DMS153 treated with DMSO at 0.1 percent for 48 hours (cell line): Measurements from ENCODE around the gene GSK3B.

ENCODE experiments used
- DNase-seq: peaks from one replicate; lab custom pipeline; 2025; ENCODE audit not compliant: unreplicated experiment; lab: John Stamatoyannopoulos, UW

Gene GSK3B

DNA sequence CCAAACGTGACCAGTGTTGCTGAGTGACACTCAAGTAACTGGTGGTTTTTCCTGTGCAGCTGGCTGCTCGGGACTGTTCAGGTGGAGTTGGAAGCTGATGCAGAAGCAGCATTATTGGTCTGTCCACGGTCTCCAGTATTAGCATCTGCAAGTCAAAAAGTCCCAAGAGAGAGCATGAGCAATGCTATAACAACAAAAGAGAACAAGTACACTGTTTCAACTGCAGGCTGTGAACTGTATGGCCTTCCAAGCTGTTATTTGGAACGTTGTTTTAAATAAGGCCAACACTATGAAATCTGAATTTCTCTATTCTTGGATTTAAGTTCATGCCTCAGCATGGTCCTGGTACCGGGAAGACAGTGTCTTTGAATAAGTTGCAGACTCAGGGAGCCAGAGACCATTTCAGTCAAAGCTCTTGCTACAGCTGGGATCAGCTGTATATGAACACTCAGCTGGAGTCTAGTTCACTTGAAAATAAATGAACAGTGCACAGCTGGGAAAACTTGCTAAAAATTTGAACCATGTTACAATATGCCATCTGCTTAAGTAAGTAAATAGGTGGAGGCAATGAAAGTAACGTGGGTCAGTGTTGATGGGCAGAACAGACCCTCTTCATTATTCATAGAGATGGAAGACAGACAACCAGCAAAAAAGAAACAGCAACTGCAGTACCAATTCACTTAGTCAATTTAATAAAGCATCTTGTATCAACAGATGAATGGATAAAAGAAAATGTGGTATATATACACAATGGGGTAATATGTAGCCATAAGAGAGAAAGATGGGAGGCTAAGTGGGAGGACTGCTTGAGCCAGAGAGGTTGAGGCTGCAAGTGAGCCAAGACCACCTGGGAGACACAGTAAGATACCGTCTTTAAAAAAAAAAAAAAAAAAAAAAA is 267.3 kb downstream of the GSK3B start:
- no peak for DNase-seq

DNA sequence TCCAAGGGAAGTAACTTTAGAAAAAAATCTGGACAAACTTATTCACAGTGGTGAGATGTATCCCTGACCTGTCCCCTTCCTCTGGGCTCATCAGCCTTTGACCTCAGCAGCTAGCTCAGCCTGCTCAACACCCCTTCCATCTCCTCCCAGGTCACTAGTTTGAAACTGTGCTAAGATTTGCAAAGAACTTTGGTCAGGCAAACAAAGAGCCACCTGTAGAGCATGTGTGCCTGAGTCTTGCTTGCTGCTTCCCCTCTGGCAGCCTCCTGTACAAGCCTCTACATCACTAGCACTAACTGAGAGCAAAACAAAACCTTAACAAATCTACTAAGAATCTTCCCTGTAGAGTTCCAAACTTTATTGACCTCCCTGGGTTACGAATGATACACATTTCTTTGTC is 268.4 kb downstream of the GSK3B start:
- DNase-seq = no peak

- no peak for DNase-seq
These were observed 274.4 kb downstream of the GSK3B start for GRCh38 chr3:119819806-119820205.

DNA sequence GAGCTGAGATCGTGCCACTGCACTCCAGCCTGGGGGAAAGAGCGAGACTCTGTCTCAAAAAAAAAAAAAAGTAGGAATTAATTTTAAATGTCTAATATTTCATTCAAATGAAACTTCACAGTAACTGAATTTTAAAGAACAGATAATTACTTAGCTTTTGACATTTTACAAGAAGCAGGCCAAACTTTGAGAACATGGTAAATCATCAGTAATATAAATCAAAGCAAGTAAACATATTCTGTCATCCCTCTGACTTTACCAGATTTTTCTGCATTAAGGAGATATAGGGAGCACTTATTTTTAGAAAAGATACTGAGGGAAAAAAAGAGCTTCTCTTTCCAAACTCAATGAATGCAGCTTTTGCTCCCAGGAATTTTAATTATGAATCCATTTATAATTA is 275.3 kb downstream of the GSK3B start:
- DNase-seq = no peak

GRCh38 chr3:119817583-119818363 is 276.5 kb downstream of the GSK3B start:
- DNase-seq = no peak

DNA sequence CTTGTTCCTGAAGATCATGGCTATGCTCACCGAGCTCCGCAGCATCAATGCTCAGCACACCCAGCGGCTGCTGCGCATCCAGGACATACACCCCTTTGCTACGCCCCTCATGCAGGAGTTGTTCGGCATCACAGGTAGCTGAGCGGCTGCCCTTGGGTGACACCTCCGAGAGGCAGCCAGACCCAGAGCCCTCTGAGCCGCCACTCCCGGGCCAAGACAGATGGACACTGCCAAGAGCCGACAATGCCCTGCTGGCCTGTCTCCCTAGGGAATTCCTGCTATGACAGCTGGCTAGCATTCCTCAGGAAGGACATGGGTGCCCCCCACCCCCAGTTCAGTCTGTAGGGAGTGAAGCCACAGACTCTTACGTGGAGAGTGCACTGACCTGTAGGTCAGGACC is 277.2 kb downstream of the GSK3B start:
- DNase-seq = no peak

- no peak for DNase-seq
These were observed 278.5 kb downstream of the GSK3B start for GRCh38 chr3:119815716-119816115.

GRCh38 chr3:119812491-119813058 is 281.7 kb downstream of the GSK3B start:
- no peak for DNase-seq

GRCh38 chr3:119810018-119810435 is 284.2 kb downstream of the GSK3B start:
- peak; percentile 55 for DNase-seq

DNA sequence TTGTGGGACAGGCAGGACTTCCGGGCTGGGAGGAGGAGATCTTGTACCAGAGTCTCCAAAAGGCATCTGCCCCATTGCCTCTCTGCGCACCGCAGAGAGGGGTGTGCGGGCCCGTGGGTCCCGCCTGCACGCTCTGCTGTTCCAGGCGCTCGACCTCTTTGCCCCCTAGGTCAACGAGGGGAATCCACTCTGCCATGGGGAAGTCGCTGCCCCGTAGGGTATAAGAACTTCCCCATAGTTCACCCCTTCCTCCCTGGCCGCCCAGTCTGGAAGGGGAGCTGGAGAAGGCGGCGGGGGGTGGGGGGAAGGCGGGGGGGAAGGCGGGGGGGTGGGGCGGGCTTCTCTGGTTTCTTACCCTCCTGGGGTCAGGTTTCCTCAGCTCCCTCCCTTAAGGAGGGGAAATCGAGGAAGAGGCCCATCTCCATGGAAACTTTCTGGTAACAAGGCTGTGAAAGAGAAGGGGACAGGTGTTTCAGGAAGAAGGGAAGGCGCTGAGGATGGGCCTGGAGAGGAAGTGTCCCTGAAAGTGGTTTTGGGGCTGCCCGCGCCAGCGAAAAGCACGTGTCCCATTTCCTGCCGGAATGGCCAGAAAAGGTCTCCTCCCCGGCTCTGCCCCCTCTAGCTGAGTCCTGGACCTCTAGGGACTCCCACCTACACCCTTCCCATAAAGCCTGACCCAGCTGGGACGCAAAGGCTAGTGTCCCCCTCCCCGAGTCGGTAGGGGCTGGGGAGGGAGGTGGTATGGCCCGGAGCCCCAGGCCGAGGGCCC is 284.8 kb downstream of the GSK3B start:
- no peak for DNase-seq

- DNase-seq = no peak
These were observed 285.4 kb downstream of the GSK3B start for GRCh38 chr3:119808843-119809242.

GRCh38 chr3:119808244-119808643 is 286.0 kb downstream of the GSK3B start:
- no peak for DNase-seq

DNA sequence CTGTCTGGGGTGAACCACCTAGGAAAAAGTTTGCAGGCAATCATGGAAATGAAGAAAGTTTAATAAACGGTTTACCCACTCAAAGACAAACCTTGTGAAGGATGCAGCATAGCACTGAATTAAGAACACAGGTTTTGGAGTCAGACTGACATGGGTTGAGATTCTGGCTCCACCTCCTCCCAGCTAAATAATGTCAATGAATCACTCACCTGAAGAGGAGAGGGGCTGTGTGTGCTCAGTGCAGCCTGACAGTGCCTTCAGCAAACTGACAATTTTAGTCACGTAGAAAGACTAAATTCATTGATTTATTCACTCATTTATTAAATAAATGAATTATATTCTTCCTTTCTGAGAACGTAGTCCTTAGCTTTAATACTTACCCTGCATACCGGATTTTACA is 293.4 kb downstream of the GSK3B start:
- no peak for DNase-seq

GRCh38 chr3:119796785-119797184 is 297.5 kb downstream of the GSK3B start:
- no peak for DNase-seq

DNA sequence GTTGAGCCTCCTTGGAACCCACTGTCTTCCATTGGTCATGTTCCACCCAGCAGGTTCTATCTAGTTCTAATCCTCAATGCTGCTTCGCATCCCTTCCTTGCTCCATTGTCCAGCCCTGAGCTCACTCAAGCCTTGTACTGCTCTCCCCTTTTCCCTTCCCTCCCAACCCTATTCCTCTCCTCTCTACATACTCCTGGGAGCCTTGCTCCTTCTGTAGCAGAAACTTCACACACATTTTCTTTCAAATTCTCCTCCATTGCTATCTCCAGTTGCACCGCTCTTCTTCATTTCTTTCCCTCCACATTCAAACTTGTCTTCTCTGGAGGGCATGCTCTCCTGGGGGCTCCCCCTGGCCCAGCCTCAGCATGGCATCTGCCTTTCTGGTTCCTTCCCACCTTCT is 297.9 kb downstream of the GSK3B start:
- DNase-seq = no peak

DNA sequence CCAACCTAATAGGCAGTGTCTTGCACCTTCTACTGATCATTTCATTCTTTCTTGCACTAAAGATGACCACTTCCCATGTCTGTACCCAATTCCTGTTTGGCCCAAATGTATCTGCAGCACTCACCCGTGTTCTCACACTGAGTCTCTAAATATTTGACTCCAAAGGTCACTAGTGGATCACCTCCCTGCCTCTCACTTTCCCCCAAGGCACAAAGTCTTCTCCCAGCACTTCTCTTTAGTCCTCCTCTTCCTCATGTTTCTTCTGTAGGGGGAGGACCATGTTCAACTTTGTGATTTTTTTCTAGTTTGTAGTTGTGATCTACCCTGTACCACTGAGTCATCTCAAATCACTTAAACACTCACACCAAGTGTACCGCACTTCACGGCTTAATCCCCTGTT is 298.4 kb downstream of the GSK3B start:
- DNase-seq = no peak

- DNase-seq = no peak
These were observed 299.2 kb downstream of the GSK3B start for GRCh38 chr3:119794971-119795612.

GRCh38 chr3:119794401-119794800 is 299.8 kb downstream of the GSK3B start:
- DNase-seq = no peak

DNA sequence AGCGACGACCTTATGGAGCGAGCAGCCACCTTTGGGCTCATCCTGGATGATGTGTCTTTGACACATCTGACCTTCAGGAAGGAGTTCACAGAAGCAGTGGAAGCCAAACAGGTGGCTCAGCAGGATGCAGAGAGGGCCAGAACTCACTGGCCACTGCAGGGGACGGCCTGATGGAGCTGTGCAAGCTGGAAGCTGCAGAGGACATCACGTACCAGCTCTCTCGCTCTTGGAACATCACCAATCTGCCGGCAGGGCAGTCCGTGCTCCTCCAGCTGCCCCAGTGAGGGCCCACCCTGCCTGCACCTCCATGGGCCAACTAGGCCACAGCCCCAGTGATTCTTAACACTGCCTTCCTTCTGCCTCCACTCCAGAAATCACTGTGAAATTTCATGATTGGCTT is 302.0 kb downstream of the GSK3B start:
- DNase-seq = no peak

- no peak for DNase-seq
These were observed 303.9 kb downstream of the GSK3B start for GRCh38 chr3:119790369-119790768.

GRCh38 chr3:119786409-119786808 is 307.8 kb downstream of the GSK3B start:
- DNase-seq = no peak
